Prostate gland (tissue), 2 donors: ENCODE results near the gene KCNG2. TPM values are rescaled to one million over a fixed set of nuclear protein-coding genes. Genes with fewer than 3 reads are reported as not detected.

ENCODE experiments used
- DNase-seq: peaks from one replicate; pipeline ENCODE4 v3.0.0-alpha.2; 2019; ENCODE audit warnings: low spot score
- H3K27ac ChIP-seq, 2 donors: fragments of 200-600 bp; sonication (generic); 2 replicates each; pipeline ENCODE4 v1.5.1; 2017 to 2019
- H3K27me3 ChIP-seq: fragments of 200-600 bp; sonication (generic); replicated peaks from 2 replicates; pipeline ENCODE4 v1.5.1; 2019; ENCODE audit not compliant: insufficient read depth
- H3K36me3 ChIP-seq, 2 donors: fragments of 200-600 bp; sonication (generic); 1 replicate in 1 of 2; 2 replicates in 1 of 2; pipeline versions ENCODE4 v1.5.1 to v1.8.1; 2017 to 2019
- H3K4me1 ChIP-seq: fragments of 200-600 bp; sonication (generic); replicated peaks from 2 replicates; pipeline ENCODE4 v1.5.1; 2019
- H3K4me3 ChIP-seq, 2 donors: fragments of 200-600 bp; sonication (generic); 2 replicates each; pipeline ENCODE4 v1.5.1; 2017 to 2019
- H3K9me3 ChIP-seq: fragments of 200-600 bp; sonication (generic); 2 replicates; pipeline ENCODE4 v1.5.1; 2017
- POLR2A ChIP-seq: fragments of 450-650 bp; IDR thresholded peaks from one replicate; pipeline ENCODE4 v1.6.1; 2016; ENCODE audit warnings: antibody characterized with exemption, mild to moderate bottlenecking
- POLR2AphosphoS5 ChIP-seq: sonication (generic); formaldehyde crosslinking; IDR thresholded peaks from one replicate; pipeline ENCODE4 v1.6.1; 2017; ENCODE audit warnings: antibody characterized with exemption
- WGBS: methylation state at CpG from one replicate; pipeline ENCODE4 v1.1.5; 2018; 5-methylcytosine and 5-hydroxymethylcytosine counted together
- intact Hi-C: fragments of 100-400 bp; cut with DNase I; formaldehyde crosslinking; loops from one replicate; pipeline ENCODE4 v1.14.2; 2022
- total RNA-seq, 2 donors: library from RNA; depleted of rRNA; stranded (reverse); fragments of >200 nt; gene quantifications; one replicate each; pipeline ENCODE4 v1.1.0, GENCODE V29; 2016
- TF ChIP-seq, protein P1 (sequence below), 4 experiments: fragments of 200-600 bp in 2 of 4; fragments of 450-650 bp in 2 of 4; sonication (generic) in 2 of 4; IDR thresholded peaks; 1 replicate in 3 of 4; 2 replicates in 1 of 4; pipeline ENCODE4 v1.5.1; 2016 to 2019; ENCODE audit warnings: antibody characterized with exemption in 4 of 4, mild to moderate bottlenecking in 2 of 4, moderate library complexity in 2 of 4

The KCNG2 gene
- total RNA-seq, 2 donors from 2014 or later, result 3.7 TPM; not detected in 1

DNA sequence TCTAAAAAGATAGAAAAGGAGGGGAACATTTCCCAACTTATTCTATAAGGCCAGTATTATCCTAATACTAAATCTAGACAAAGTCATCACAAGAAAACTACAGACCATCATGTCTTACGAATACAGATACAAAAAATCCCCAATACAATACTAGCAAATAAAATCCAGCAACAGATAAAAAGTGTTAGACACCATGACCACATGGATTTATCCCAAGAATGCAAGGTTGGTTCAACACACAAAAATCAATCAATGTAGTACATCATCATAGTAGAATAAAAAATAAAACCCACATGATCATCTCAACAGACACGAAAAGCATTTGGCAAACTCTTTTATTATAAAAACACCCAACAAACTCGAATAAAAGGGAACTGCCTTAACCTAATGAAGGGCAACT is 135.2 kb downstream of the KCNG2 start:
- no peaks in the 10 kb centered on the region for H3K27me3 ChIP-seq
- DNase-seq, result no peak
- no peak overlapping the region for H3K4me3 ChIP-seq
- intact Hi-C loops, result no loop called here
- WGBS, result 96% methylated on average over 3 of the region's 3 CpGs
- TF ChIP-seq, protein P1, sequence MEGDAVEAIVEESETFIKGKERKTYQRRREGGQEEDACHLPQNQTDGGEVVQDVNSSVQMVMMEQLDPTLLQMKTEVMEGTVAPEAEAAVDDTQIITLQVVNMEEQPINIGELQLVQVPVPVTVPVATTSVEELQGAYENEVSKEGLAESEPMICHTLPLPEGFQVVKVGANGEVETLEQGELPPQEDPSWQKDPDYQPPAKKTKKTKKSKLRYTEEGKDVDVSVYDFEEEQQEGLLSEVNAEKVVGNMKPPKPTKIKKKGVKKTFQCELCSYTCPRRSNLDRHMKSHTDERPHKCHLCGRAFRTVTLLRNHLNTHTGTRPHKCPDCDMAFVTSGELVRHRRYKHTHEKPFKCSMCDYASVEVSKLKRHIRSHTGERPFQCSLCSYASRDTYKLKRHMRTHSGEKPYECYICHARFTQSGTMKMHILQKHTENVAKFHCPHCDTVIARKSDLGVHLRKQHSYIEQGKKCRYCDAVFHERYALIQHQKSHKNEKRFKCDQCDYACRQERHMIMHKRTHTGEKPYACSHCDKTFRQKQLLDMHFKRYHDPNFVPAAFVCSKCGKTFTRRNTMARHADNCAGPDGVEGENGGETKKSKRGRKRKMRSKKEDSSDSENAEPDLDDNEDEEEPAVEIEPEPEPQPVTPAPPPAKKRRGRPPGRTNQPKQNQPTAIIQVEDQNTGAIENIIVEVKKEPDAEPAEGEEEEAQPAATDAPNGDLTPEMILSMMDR (IDR thresholded peaks at IDR 0.05), result no peak
- no peak for TF ChIP-seq POLR2AphosphoS5
- TF ChIP-seq POLR2A, result no peak
- no peaks in the 10 kb centered on the region for H3K9me3 ChIP-seq
- H3K4me1 ChIP-seq, result no peaks in the 10 kb centered on the region
- H3K36me3 ChIP-seq, result no peaks in the 10 kb centered on the region
- no peak overlapping the region for H3K27ac ChIP-seq

DNA sequence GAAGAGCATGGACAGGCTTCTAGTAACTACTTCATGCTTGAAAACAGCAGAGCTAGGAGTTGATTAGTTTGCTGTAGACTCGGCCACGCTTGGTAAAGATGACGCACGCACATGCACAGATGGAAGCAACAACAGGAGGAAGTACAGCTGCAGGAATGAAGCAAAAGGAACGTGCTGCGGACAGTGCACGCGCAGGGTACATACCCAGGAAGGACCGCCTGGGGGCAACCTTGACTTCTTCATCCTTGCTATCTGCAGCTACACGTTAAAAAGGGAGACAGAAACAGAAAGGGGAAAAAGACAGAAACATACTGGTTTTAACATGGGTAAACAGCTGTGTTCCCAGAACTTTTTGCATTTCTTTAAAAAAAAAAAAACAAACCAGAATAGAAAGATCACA is 136.0 kb downstream of the KCNG2 start:
- H3K9me3 ChIP-seq, result no peaks in the 10 kb centered on the region
- intact Hi-C loops, result no loop called here
- no peak overlapping the region for H3K4me3 ChIP-seq
- TF ChIP-seq POLR2A (no peak), POLR2AphosphoS5 (no peak)
- TF ChIP-seq, protein P1 (IDR thresholded peaks at IDR 0.05), result no peak
- no peaks in the 10 kb centered on the region for H3K27me3 ChIP-seq
- no peaks in the 10 kb centered on the region for H3K4me1 ChIP-seq
- 93% methylated on average over 10 of the region's 10 CpGs for WGBS
- H3K27ac ChIP-seq, result no peak overlapping the region
- no peak for DNase-seq
- H3K36me3 ChIP-seq, result no peaks in the 10 kb centered on the region

DNA sequence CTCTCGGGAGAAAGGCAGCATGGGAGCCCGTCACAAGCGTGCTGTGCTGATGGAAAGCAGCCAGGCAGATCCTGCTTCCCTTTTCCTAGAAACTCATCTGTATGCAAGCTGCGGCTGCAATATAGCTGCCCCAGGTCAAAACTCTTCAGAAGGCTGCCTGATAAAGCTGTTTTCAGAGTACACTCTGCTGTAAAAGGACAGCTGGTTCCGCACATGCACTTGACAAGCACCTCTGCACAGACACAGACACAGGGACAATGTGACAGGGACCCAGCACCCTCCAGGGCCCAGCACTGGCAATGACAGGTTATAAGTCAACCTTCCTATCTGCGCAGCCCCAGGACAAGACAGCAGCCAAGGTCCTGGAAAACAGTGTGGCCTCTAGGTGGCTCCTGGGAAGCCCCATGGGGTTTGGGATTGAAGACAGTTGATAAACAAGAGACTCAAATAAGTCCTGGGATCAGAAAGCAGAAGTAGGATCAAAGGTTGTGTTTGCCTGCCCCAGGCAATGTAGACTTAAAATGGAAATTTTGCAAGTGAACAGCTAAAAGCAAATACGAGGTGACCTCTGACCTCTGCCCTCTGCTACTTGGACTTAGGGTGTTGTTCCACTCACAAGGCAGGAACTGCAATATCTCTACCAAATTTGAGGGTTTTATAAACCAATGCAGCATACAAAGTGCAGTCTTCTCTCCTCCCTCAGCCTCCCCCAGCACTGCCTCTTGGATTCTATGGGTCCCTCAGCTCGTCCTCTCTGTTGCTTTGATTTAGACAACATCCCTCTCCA is 136.8 kb downstream of the KCNG2 start:
- H3K27ac ChIP-seq, result no peak overlapping the region
- TF ChIP-seq, protein P1 (IDR thresholded peaks at IDR 0.05), result no peak
- TF ChIP-seq POLR2AphosphoS5 (no peak), POLR2A (no peak)
- WGBS, result 86% methylated on average over 8 of the region's 8 CpGs
- DNase-seq, result no peak
- no peak overlapping the region for H3K4me3 ChIP-seq
- no peaks in the 10 kb centered on the region for H3K27me3 ChIP-seq
- H3K36me3 ChIP-seq, result no peaks in the 10 kb centered on the region
- H3K9me3 ChIP-seq, result no peaks in the 10 kb centered on the region
- H3K4me1 ChIP-seq, result no peaks in the 10 kb centered on the region
- intact Hi-C loops, result no loop called here

DNA sequence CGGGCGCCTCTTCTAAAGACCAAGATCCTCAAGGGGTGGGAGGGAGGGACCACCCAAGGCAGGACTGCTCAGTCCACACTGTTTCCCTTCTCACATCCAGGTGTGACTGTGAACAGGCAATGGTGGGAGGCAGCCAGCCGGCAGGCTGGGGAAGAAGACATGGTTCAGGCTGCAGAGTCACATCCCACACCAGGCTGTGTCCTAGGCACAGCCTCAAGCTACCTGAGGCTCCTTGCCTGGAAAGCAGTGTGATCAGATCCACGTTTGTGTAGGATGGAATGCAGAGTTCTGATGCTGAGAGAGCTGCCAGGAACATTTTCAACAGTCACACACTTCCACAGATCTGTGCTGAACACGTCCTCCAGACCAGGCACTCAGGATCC is 137.4 kb downstream of the KCNG2 start:
- H3K27me3 ChIP-seq, result no peaks in the 10 kb centered on the region
- no peaks in the 10 kb centered on the region for H3K36me3 ChIP-seq
- H3K27ac ChIP-seq, result no peak overlapping the region
- intact Hi-C loops, result no loop called here
- H3K4me3 ChIP-seq, result no peak overlapping the region
- TF ChIP-seq POLR2AphosphoS5, result no peak
- TF ChIP-seq, protein P1 (IDR thresholded peaks at IDR 0.05), result no peak
- no peak for TF ChIP-seq POLR2A
- 72% methylated on average over 5 of the region's 5 CpGs for WGBS
- H3K9me3 ChIP-seq, result no peaks in the 10 kb centered on the region
- H3K4me1 ChIP-seq, result no peaks in the 10 kb centered on the region
- DNase-seq, result no peak

DNA sequence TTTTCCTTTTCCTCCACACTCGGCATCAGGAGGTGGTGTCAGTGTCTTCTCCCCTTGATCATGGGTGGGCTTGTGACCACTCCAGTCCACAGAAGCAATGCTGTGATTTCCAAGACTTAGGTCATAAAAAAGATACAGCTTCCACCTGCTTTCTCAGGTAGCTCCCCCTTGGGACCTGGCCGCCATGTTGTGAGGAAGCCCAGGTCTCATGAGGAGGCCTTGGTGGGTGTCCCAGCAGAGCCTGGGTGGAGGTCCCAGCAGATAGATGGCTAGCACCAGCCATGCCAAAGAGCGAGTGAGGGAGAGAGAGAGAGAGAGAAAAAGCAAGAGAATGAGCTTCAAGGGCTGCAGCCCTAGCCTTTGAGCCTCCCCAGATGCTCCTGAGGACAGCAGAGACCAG is 137.8 kb downstream of the KCNG2 start:
- intact Hi-C loops, result no loop called here
- H3K36me3 ChIP-seq, result no peaks in the 10 kb centered on the region
- no peaks in the 10 kb centered on the region for H3K27me3 ChIP-seq
- no peak for DNase-seq
- TF ChIP-seq, protein P1 (IDR thresholded peaks at IDR 0.05), result no peak
- TF ChIP-seq POLR2A (no peak), POLR2AphosphoS5 (no peak)
- WGBS, result 93% methylated on average over 3 of the region's 3 CpGs
- H3K4me1 ChIP-seq, result no peaks in the 10 kb centered on the region
- H3K27ac ChIP-seq, result no peak overlapping the region
- H3K4me3 ChIP-seq, result no peak overlapping the region
- no peaks in the 10 kb centered on the region for H3K9me3 ChIP-seq
